B cell (primary cell): ENCODE data around the gene R3HDM4. TPM values are rescaled to one million over a fixed set of nuclear protein-coding genes. Genes with fewer than 3 reads are reported as not detected.

Experiments
- ATAC-seq: fragments of 200-7000 bp; cut with Tn5 transposase; one replicate; pipeline ENCODE4 v1.10.0; 2021; ENCODE audit warnings: low read depth, mild to moderate bottlenecking, moderate number of reproducible peaks, moderate library complexity
- CTCF ChIA-PET: fragments of 350-600 bp; sonication (Branson Sonifier 250); formaldehyde crosslinking; loops from one replicate; lab custom pipeline; 2021; ENCODE audit warnings: antibody characterized with exemption, inconsistent platforms; lab: Charles Lee
- POLR2A ChIA-PET: fragments of 350-600 bp; sonication (Branson Sonifier 250); formaldehyde crosslinking; loops from one replicate; lab custom pipeline; 2021; ENCODE audit warnings: antibody characterized with exemption; lab: Charles Lee
- DNase-seq: peaks from one replicate; pipeline ENCODE4 v3.0.0; 2013
- H2AFZ ChIP-seq: 2 replicates; pipeline ENCODE4 v1.6.1; 2012; ENCODE audit warnings: mild to moderate bottlenecking, low read depth, low read length; ENCODE audit not compliant: insufficient read depth, poor library complexity, severe bottlenecking
- H3K27ac ChIP-seq, 2 donors: 1 replicate in 1 of 2; 2 replicates in 1 of 2; pipeline ENCODE4 v1.5.1; 2012 to 2013; ENCODE audit warnings: low read length in 2 of 2, mild to moderate bottlenecking in 2 of 2, moderate library complexity in 1 of 2
- H3K27me3 ChIP-seq, 4 experiments: fragments of 200-600 bp in 1 of 4; sonication (generic) in 1 of 4; replicated peaks in 1 of 4; 1 replicate in 2 of 4; 2 replicates in 2 of 4; pipeline versions ENCODE4 v1.6.1 to v1.7.0; 2013 to 2016; ENCODE audit warnings: low read length in 3 of 4, mild to moderate bottlenecking in 2 of 4, mixed read lengths in 1 of 4, moderate library complexity in 1 of 4; ENCODE audit not compliant: insufficient read depth in 4 of 4, control insufficient read depth in 3 of 4; ENCODE audit errors: control extremely low read depth in 1 of 4
- H3K36me3 ChIP-seq, 2 experiments: replicated peaks in 1 of 2; 1 replicate in 1 of 2; 2 replicates in 1 of 2; pipeline versions ENCODE4 v1.6.1 to v1.7.1; 2013; ENCODE audit warnings: low read length in 1 of 2; ENCODE audit not compliant: insufficient read depth in 2 of 2, control insufficient read depth in 1 of 2; ENCODE audit errors: control extremely low read depth in 1 of 2, extremely low read depth in 1 of 2
- H3K4me1 ChIP-seq, 2 donors: fragments of 200-600 bp in 1 of 2; sonication (generic) in 1 of 2; 1 replicate in 1 of 2; 2 replicates in 1 of 2; pipeline versions ENCODE4 v1.5.1 to v1.6.1; 2013 to 2017; ENCODE audit warnings: low read length in 2 of 2; ENCODE audit not compliant: control insufficient read depth in 2 of 2, insufficient read depth in 2 of 2
- H3K4me2 ChIP-seq: replicated peaks from 2 replicates; pipeline ENCODE3; 2012; ENCODE audit warnings: mild to moderate bottlenecking, low read depth, low read length; ENCODE audit not compliant: poor library complexity, severe bottlenecking
- H3K4me3 ChIP-seq, 5 experiments: fragments of 200-600 bp in 1 of 5; sonication (generic) in 1 of 5; 1 replicate in 3 of 5; 2 replicates in 2 of 5; pipeline versions ENCODE4 v1.5.1 to v1.7.0; 2011 to 2016; ENCODE audit warnings: low read length in 4 of 5, mild to moderate bottlenecking in 4 of 5, low read depth in 2 of 5, control low read depth in 1 of 5, moderate library complexity in 1 of 5; ENCODE audit not compliant: insufficient read depth in 1 of 5; ENCODE audit errors: control extremely low read depth in 1 of 5, extremely low read depth in 1 of 5
- H3K79me2 ChIP-seq: fragments of 200-600 bp; sonication (generic); one replicate; pipeline ENCODE4 v1.6.0; 2016; ENCODE audit warnings: low read length; ENCODE audit not compliant: control insufficient read depth, insufficient read depth
- H3K9ac ChIP-seq: fragments of 200-600 bp; sonication (generic); 2 replicates; pipeline ENCODE4 v1.6.1; 2017; ENCODE audit warnings: mild to moderate bottlenecking, low read length, moderate library complexity
- H3K9me3 ChIP-seq, 3 donors: one replicate each; pipeline versions ENCODE4 v1.6.1 to v1.7.1; 2013; ENCODE audit warnings: low read length in 2 of 3; ENCODE audit not compliant: control insufficient read depth in 2 of 3, insufficient read depth in 1 of 3; ENCODE audit errors: control extremely low read depth in 1 of 3
- H4K20me1 ChIP-seq: 2 replicates; pipeline ENCODE4 v1.6.0; 2012; ENCODE audit warnings: mild to moderate bottlenecking, low read length; ENCODE audit not compliant: insufficient read depth, control insufficient read depth, poor library complexity, severe bottlenecking
- H3K27ac Mint-ChIP-seq: one replicate; pipeline ENCODE4 v1.8.0; 2021; ENCODE audit warnings: mixed read lengths
- H3K27me3 Mint-ChIP-seq: one replicate; pipeline ENCODE4 v1.8.0; 2021; ENCODE audit warnings: mixed read lengths
- H3K4me1 Mint-ChIP-seq: one replicate; pipeline ENCODE4 v1.8.0; 2021; ENCODE audit warnings: mixed read lengths
- H3K4me3 Mint-ChIP-seq: one replicate; pipeline ENCODE4 v1.8.0; 2021; ENCODE audit warnings: mixed read lengths
- H3K9me3 Mint-ChIP-seq: one replicate; pipeline ENCODE4 v1.8.0; 2022; ENCODE audit warnings: mixed read lengths; ENCODE audit not compliant: insufficient read depth
- CTCF ChIP-seq: fragments of 200-600 bp; IDR thresholded peaks from one replicate; pipeline ENCODE4 v1.8.0; 2022; ENCODE audit warnings: antibody characterized with exemption, mild to moderate bottlenecking
- EZH2 ChIP-seq: IDR thresholded peaks from 2 replicates; pipeline ENCODE4 v1.6.1; 2012; ENCODE audit warnings: borderline replicate concordance, low read depth, mild to moderate bottlenecking, moderate library complexity, low read length; ENCODE audit not compliant: insufficient read depth, poor library complexity, severe bottlenecking
- WGBS: methylation state at CpG from one replicate; pipeline ENCODE4 v1.1.5; 2013; ENCODE audit warnings: missing lambda C conversion rate; ENCODE audit not compliant: insufficient coverage; 5-methylcytosine and 5-hydroxymethylcytosine counted together
- intact Hi-C: fragments of 100-400 bp; cut with micrococcal nuclease; formaldehyde crosslinking; loops from one replicate; pipeline ENCODE4 v1.10.0; 2022
- polyA plus RNA-seq: library from polyadenylated mRNA; depleted of rRNA; stranded (reverse); fragments of >200 nt; gene quantifications from 2 replicates; pipeline ENCODE4 v1.2.3, GENCODE V29; 2012
- total RNA-seq, 2 donors: library from RNA; stranded (reverse); fragments of 120-200 nt in 1 of 2; gene quantifications; 1 replicate in 1 of 2; 2 replicates in 1 of 2; pipeline versions ENCODE4 v1.2.3 to v1.2.4, GENCODE V29; 2013 to 2022

R3HDM4 gene
- total and polyA plus RNA-seq, 2 donors (not counting 1 experiment from before 2014, with no cell fraction given): 168 to 176 TPM

- peak overlapping the region; percentile 77 for H3K4me3 Mint-ChIP-seq
- Histone ChIP-seq H3K36me3 (no peaks in the 10 kb centered on the region), H3K4me3 (peak overlapping the region in 4 of 5 experiments; percentile 40 to 70 (median 54)), H3K9ac (peak overlapping the region; percentile 57), H3K79me2 (peaks cover 13% of the 10 kb centered on the region), H3K27me3 (peaks cover 0 to 35% (median 4%) of the 10 kb centered on the region in 4 experiments), H3K4me2 (peak overlapping the region; percentile 93), H3K4me1 (peaks cover 46 to 53% of the 10 kb centered on the region in 2 donors), H2AFZ (peak overlapping the region; percentile 77), H4K20me1 (peaks cover 4% of the 10 kb centered on the region), H3K9me3 (peaks cover 0 to 4% (median 0%) of the 10 kb centered on the region in 3 donors), H3K27ac (peak overlapping the region in 1 of 2 donors; percentile 27)
- peaks cover 34% of the 10 kb centered on the region for H3K4me1 Mint-ChIP-seq
- whole genome bisulfite sequencing: 2% methylated on average over 68 of the region's 68 CpGs
- intact Hi-C loops: loop anchor here (2.0 to 10.0 kb wide), 4 partner anchors 145 to 321 kb away; partner anchors contain the start of genes ARHGAP45, ATP5F1D and RNF126
- peak overlapping the region; percentile 65 for H3K27ac Mint-ChIP-seq
- CTCF ChIA-PET: interaction anchor here (0.5 to 7.9 kb wide), 14 partner anchors 10 to 325 kb away, joined by 3 to 143 read pairs (median 4); partner anchors contain the start of genes CFD, MED16, RNU6-9 and WDR18
- ATAC-seq: peak; percentile 25
- no peak for TF ChIP-seq CTCF
- no peak for TF ChIP-seq EZH2
- POLR2A ChIA-PET: interaction anchor here (0.5 to 3.6 kb wide), 10 partner anchors 10 to 414 kb away, joined by 3 to 22 read pairs (median 6); partner anchors contain the start of genes MED16, RNU6-9 and WDR18
- no peaks in the 10 kb centered on the region for H3K9me3 Mint-ChIP-seq
- peaks cover 3% of the 10 kb centered on the region for H3K27me3 Mint-ChIP-seq
- peak; percentile 84 for DNase-seq
These were observed 6.4 kb upstream of the R3HDM4 start for GRCh38 chr19:919199-920050.
